ENCODE measurements around the gene LMNB1. TPM values are rescaled to one million over a fixed set of nuclear protein-coding genes. Genes with fewer than 3 reads are reported as not detected.

Gene LMNB1
- total RNA-seq, 2 donors from 2014 or later: 58.0 to 216 TPM

DNA sequence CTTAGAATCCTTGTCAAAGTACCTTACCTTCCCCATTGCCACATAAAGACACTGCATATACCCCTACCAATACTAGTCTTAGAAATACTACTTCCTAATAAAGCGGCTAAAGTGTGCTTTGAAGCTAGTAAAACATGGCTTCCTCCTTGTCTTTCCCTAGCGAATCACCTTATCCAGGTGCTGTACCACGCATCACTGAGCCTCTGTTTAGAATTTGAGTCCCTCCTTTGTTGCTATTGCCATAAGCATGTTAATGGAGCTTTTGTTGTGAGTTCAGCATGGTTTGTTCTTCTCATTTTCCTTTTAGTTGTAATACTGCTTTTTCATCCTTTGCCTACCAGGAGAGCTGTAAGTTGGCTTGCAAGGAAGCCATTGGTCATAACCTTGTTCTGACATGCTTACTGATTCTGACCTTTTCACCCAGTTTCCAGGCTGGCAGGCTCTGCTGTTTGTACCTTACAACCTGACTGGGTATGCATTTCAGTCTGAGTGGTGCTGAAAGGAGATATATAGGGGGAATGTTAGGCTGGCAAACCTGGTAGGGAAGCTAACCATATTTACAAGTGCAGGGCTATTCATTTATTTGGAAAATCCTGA is 49.8 kb downstream of the LMNB1 start:
- intact Hi-C loops (cut with DNase I): no loop called here
- no peaks in the 10 kb centered on the region for H3K36me3 ChIP-seq
- TF ChIP-seq, protein P1, sequence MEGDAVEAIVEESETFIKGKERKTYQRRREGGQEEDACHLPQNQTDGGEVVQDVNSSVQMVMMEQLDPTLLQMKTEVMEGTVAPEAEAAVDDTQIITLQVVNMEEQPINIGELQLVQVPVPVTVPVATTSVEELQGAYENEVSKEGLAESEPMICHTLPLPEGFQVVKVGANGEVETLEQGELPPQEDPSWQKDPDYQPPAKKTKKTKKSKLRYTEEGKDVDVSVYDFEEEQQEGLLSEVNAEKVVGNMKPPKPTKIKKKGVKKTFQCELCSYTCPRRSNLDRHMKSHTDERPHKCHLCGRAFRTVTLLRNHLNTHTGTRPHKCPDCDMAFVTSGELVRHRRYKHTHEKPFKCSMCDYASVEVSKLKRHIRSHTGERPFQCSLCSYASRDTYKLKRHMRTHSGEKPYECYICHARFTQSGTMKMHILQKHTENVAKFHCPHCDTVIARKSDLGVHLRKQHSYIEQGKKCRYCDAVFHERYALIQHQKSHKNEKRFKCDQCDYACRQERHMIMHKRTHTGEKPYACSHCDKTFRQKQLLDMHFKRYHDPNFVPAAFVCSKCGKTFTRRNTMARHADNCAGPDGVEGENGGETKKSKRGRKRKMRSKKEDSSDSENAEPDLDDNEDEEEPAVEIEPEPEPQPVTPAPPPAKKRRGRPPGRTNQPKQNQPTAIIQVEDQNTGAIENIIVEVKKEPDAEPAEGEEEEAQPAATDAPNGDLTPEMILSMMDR (IDR thresholded peaks at IDR 0.05): no peak
- no peaks in the 10 kb centered on the region for H3K9me3 ChIP-seq
- no peak overlapping the region for H3K27ac ChIP-seq
- H3K4me1 ChIP-seq: no peaks in the 10 kb centered on the region
- no peak overlapping the region for H3K9ac ChIP-seq (ENCODE audit: low read depth in 2 of 2, low read length in 2 of 2)
- DNase-seq: no peak
- no peaks in the 10 kb centered on the region for H3K27me3 ChIP-seq
- H3K4me3 ChIP-seq: no peak overlapping the region

DNA sequence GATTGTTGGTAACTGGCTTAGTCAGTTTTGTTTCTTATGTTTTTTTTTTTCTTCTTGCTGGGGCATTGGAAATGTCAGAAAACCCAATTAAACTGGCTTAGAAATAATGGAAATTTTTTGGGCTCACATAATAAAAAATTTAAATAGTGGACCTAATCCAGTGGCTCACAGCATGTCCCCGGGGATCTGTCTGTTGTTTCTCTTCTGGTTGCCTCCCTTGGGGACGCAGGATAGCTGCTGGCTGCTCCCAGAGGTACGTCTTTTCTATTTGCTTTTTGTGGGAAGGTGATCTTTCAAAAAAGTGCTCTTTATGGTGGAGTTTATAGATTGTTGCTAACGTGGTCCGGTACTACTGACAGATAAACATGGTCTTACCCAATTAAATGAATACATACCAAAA is 52.2 kb downstream of the LMNB1 start:
- no peaks in the 10 kb centered on the region for H3K36me3 ChIP-seq
- DNase-seq: no peak
- no peaks in the 10 kb centered on the region for H3K9me3 ChIP-seq
- H3K27me3 ChIP-seq: no peaks in the 10 kb centered on the region
- H3K4me3 ChIP-seq: no peak overlapping the region
- TF ChIP-seq, protein P1 (IDR thresholded peaks at IDR 0.05): no peak
- H3K4me1 ChIP-seq: no peaks in the 10 kb centered on the region
- intact Hi-C loops (cut with DNase I): no loop called here
- no peak overlapping the region for H3K27ac ChIP-seq
- no peak overlapping the region for H3K9ac ChIP-seq (ENCODE audit: low read depth in 2 of 2, low read length in 2 of 2)

GRCh38 chr5:126830061-126830460 is 53.1 kb downstream of the LMNB1 start:
- Histone ChIP-seq H3K4me3 (no peak overlapping the region), H3K36me3 (no peaks in the 10 kb centered on the region), H3K4me1 (no peaks in the 10 kb centered on the region), H3K27ac (no peak overlapping the region), H3K27me3 (no peaks in the 10 kb centered on the region), H3K9me3 (no peaks in the 10 kb centered on the region), H3K9ac (ENCODE audit: low read depth in 2 of 2, low read length in 2 of 2) (no peak overlapping the region)
- intact Hi-C loops (cut with DNase I): loop anchor here (10.0 kb wide), 1 partner anchor 485 kb away; no protein-coding TSS in a partner anchor
- no peak for DNase-seq
- TF ChIP-seq, protein P1 (IDR thresholded peaks at IDR 0.05): no peak

GRCh38 chr5:126831156-126831555 is 54.2 kb downstream of the LMNB1 start:
- Histone ChIP-seq H3K9me3 (no peaks in the 10 kb centered on the region), H3K36me3 (no peaks in the 10 kb centered on the region), H3K4me3 (no peak overlapping the region), H3K9ac (ENCODE audit: low read depth in 2 of 2, low read length in 2 of 2) (no peak overlapping the region), H3K27ac (no peak overlapping the region), H3K27me3 (no peaks in the 10 kb centered on the region), H3K4me1 (no peaks in the 10 kb centered on the region)
- intact Hi-C loops (cut with DNase I): loop anchor here (10.0 kb wide), 1 partner anchor 484 kb away; no protein-coding TSS in a partner anchor
- TF ChIP-seq, protein P1 (IDR thresholded peaks at IDR 0.05): no peak
- DNase-seq: no peak

- DNase-seq: no peak
- TF ChIP-seq, protein P1 (IDR thresholded peaks at IDR 0.05): no peak
- Histone ChIP-seq H3K4me3 (no peak overlapping the region), H3K27me3 (no peaks in the 10 kb centered on the region), H3K9me3 (no peaks in the 10 kb centered on the region), H3K27ac (no peak overlapping the region), H3K4me1 (no peaks in the 10 kb centered on the region), H3K9ac (ENCODE audit: low read depth in 2 of 2, low read length in 2 of 2) (no peak overlapping the region), H3K36me3 (no peaks in the 10 kb centered on the region)
- intact Hi-C loops (cut with DNase I): loop anchor here (10.0 kb wide), 1 partner anchor 478 kb away; no protein-coding TSS in a partner anchor
Observed at GRCh38 chr5:126836778-126837177, 59.8 kb downstream of the LMNB1 start.
